WTC11 (cell line): Measurements from ENCODE around the gene IL1RAPL2. TPM values are rescaled to one million over a fixed set of nuclear protein-coding genes. Genes with fewer than 3 reads are reported as not detected.

Source experiments
- ATAC-seq: fragments of 200-7000 bp; cut with Tn5 transposase; 2 replicates; pipeline ENCODE4 v1.10.0; 2021; ENCODE audit warnings: mild to moderate bottlenecking, moderate library complexity
- CTCF ChIA-PET: fragments of 300-600 bp; sonication (Branson Sonifier 250); formaldehyde crosslinking; loops from one replicate; lab custom pipeline; 2021; ENCODE audit warnings: antibody characterized with exemption; lab: Charles Lee
- POLR2A ChIA-PET: fragments of 350-600 bp; sonication (Branson Sonifier 250); formaldehyde crosslinking; loops from one replicate; lab custom pipeline; 2021; ENCODE audit warnings: antibody characterized with exemption; lab: Charles Lee
- DNase-seq: peaks from one replicate; pipeline ENCODE4 v3.0.0; 2021; ENCODE audit warnings: low spot score
- H3K27ac Mint-ChIP-seq: 2 replicates; pipeline ENCODE4 v1.8.0; 2021; ENCODE audit warnings: mixed read lengths
- H3K27me3 Mint-ChIP-seq: 2 replicates; pipeline ENCODE4 v1.8.0; 2021; ENCODE audit warnings: low read depth, mild to moderate bottlenecking, moderate library complexity, mixed read lengths
- H3K36me3 Mint-ChIP-seq: 2 replicates; pipeline ENCODE4 v1.8.0; 2021; ENCODE audit warnings: mixed read lengths
- H3K4me1 Mint-ChIP-seq: 2 replicates; pipeline ENCODE4 v1.8.0; 2022; ENCODE audit warnings: mixed read lengths
- H3K4me3 Mint-ChIP-seq: 2 replicates; pipeline ENCODE4 v1.8.0; 2021; ENCODE audit warnings: mild to moderate bottlenecking, moderate library complexity, mixed read lengths
- H3K9me3 Mint-ChIP-seq: 2 replicates; pipeline ENCODE4 v1.8.0; 2021; ENCODE audit warnings: mixed read lengths
- ATF1 ChIP-seq: sonication (generic); formaldehyde crosslinking; IDR thresholded peaks from 2 replicates; pipeline ENCODE4 v1.8.1; 2023; ENCODE audit warnings: mild to moderate bottlenecking, moderate library complexity, missing genetic modification reagents
- EMX1 ChIP-seq: fragments of 250-450 bp; sonication (Bioruptor Pico); IDR thresholded peaks from 2 replicates; pipeline ENCODE4 v1.8.0; 2021; ENCODE audit warnings: mild to moderate bottlenecking
- STAT6 ChIP-seq: sonication (generic); formaldehyde crosslinking; conservative IDR thresholded peaks from 2 replicates; pipeline ENCODE4 v1.8.1; 2023; ENCODE audit warnings: mild to moderate bottlenecking, low read depth, missing genetic modification reagents, moderate library complexity
- TEAD1 ChIP-seq: sonication (generic); formaldehyde crosslinking; IDR thresholded peaks from 2 replicates; pipeline ENCODE4 v1.8.0; 2022; ENCODE audit warnings: mild to moderate bottlenecking, missing genetic modification reagents
- ZNF232 ChIP-seq: sonication (generic); formaldehyde crosslinking; IDR thresholded peaks from 2 replicates; pipeline ENCODE4 v1.8.0; 2022; ENCODE audit warnings: mild to moderate bottlenecking, missing genetic modification reagents
- ZNF263 ChIP-seq: sonication (generic); formaldehyde crosslinking; IDR thresholded peaks from 2 replicates; pipeline ENCODE4 v1.8.1; 2022; ENCODE audit warnings: low read depth, mild to moderate bottlenecking, moderate library complexity, missing genetic modification reagents
- ZNF512 ChIP-seq: sonication (generic); formaldehyde crosslinking; IDR thresholded peaks from 2 replicates; pipeline ENCODE4 v1.8.1; 2022; ENCODE audit warnings: missing genetic modification reagents, borderline replicate concordance
- ZNF671 ChIP-seq: fragments of 250-450 bp; sonication (Bioruptor Pico); IDR thresholded peaks from 2 replicates; pipeline ENCODE4 v1.8.0; 2021; ENCODE audit warnings: mild to moderate bottlenecking
- total RNA-seq: library from RNA; stranded (reverse); gene quantifications from 3 replicates; pipeline ENCODE4 v1.2.3, GENCODE V29; 2021
- TF ChIP-seq, protein P1 (sequence below): fragments of 250-450 bp; sonication (Bioruptor Pico); IDR thresholded peaks from 2 replicates; pipeline ENCODE4 v1.9.0; 2021; ENCODE audit warnings: mild to moderate bottlenecking
- TF ChIP-seq, protein P2 (sequence below): fragments of 250-450 bp; sonication (Bioruptor Pico); IDR thresholded peaks from 2 replicates; pipeline ENCODE4 v1.9.0; 2021; ENCODE audit warnings: mild to moderate bottlenecking, borderline replicate concordance
- TF ChIP-seq, protein P3 (sequence below): sonication (generic); formaldehyde crosslinking; IDR thresholded peaks from 2 replicates; pipeline ENCODE4 v1.8.0; 2022; ENCODE audit warnings: mild to moderate bottlenecking, missing genetic modification reagents
- TF ChIP-seq, protein P4 (sequence below): sonication (generic); formaldehyde crosslinking; IDR thresholded peaks from 2 replicates; pipeline ENCODE4 v1.8.0; 2022; ENCODE audit warnings: mild to moderate bottlenecking, missing genetic modification reagents
- TF ChIP-seq, protein P5 (sequence below): sonication (generic); formaldehyde crosslinking; IDR thresholded peaks from 2 replicates; pipeline ENCODE4 v1.8.1; 2023; ENCODE audit warnings: mild to moderate bottlenecking, missing genetic modification reagents, moderate library complexity
- TF ChIP-seq, protein P6 (sequence below): sonication (generic); formaldehyde crosslinking; IDR thresholded peaks from 2 replicates; pipeline ENCODE4 v1.8.0; 2022; ENCODE audit warnings: mild to moderate bottlenecking, missing genetic modification reagents
- TF ChIP-seq, protein P7 (sequence below): sonication (generic); formaldehyde crosslinking; IDR thresholded peaks from 2 replicates; pipeline ENCODE4 v1.8.0; 2022; ENCODE audit warnings: missing genetic modification reagents

IL1RAPL2 gene
- total RNA-seq, 1 experiment from 2014 or later = 0.09 TPM

- TF ChIP-seq, protein P1, sequence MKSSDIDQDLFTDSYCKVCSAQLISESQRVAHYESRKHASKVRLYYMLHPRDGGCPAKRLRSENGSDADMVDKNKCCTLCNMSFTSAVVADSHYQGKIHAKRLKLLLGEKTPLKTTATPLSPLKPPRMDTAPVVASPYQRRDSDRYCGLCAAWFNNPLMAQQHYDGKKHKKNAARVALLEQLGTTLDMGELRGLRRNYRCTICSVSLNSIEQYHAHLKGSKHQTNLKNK (CRISPR knock-in tag) = no peak
- TF ChIP-seq ZNF512 (CRISPR knock-in tag) (no peak), STAT6 (no peak)
These were observed 129.6 kb downstream of the IL1RAPL2 start (continued) for GRCh38 chrX:104695593-104695992.

GRCh38 chrX:104696667-104697066 is 130.7 kb downstream of the IL1RAPL2 start:
- ChIA-PET POLR2A (no interaction called here), CTCF (no interaction called here)
- H3K4me1 Mint-ChIP-seq = no peaks in the 10 kb centered on the region
- ATAC-seq (no peak), DNase-seq (no peak)
- no peak overlapping the region for H3K4me3 Mint-ChIP-seq
- H3K27me3 Mint-ChIP-seq = no peaks in the 10 kb centered on the region
- no peaks in the 10 kb centered on the region for H3K9me3 Mint-ChIP-seq
- TF ChIP-seq ZNF232 = no peak
- TF ChIP-seq, protein P2, sequence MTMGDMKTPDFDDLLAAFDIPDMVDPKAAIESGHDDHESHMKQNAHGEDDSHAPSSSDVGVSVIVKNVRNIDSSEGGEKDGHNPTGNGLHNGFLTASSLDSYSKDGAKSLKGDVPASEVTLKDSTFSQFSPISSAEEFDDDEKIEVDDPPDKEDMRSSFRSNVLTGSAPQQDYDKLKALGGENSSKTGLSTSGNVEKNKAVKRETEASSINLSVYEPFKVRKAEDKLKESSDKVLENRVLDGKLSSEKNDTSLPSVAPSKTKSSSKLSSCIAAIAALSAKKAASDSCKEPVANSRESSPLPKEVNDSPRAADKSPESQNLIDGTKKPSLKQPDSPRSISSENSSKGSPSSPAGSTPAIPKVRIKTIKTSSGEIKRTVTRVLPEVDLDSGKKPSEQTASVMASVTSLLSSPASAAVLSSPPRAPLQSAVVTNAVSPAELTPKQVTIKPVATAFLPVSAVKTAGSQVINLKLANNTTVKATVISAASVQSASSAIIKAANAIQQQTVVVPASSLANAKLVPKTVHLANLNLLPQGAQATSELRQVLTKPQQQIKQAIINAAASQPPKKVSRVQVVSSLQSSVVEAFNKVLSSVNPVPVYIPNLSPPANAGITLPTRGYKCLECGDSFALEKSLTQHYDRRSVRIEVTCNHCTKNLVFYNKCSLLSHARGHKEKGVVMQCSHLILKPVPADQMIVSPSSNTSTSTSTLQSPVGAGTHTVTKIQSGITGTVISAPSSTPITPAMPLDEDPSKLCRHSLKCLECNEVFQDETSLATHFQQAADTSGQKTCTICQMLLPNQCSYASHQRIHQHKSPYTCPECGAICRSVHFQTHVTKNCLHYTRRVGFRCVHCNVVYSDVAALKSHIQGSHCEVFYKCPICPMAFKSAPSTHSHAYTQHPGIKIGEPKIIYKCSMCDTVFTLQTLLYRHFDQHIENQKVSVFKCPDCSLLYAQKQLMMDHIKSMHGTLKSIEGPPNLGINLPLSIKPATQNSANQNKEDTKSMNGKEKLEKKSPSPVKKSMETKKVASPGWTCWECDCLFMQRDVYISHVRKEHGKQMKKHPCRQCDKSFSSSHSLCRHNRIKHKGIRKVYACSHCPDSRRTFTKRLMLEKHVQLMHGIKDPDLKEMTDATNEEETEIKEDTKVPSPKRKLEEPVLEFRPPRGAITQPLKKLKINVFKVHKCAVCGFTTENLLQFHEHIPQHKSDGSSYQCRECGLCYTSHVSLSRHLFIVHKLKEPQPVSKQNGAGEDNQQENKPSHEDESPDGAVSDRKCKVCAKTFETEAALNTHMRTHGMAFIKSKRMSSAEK (CRISPR knock-in tag) = no peak
- TF ChIP-seq, protein P3, sequence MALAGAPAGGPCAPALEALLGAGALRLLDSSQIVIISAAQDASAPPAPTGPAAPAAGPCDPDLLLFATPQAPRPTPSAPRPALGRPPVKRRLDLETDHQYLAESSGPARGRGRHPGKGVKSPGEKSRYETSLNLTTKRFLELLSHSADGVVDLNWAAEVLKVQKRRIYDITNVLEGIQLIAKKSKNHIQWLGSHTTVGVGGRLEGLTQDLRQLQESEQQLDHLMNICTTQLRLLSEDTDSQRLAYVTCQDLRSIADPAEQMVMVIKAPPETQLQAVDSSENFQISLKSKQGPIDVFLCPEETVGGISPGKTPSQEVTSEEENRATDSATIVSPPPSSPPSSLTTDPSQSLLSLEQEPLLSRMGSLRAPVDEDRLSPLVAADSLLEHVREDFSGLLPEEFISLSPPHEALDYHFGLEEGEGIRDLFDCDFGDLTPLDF = no peak
- TF ChIP-seq EMX1 = no peak
- H3K27ac Mint-ChIP-seq = no peak overlapping the region
- no peaks in the 10 kb centered on the region for H3K36me3 Mint-ChIP-seq

DNA sequence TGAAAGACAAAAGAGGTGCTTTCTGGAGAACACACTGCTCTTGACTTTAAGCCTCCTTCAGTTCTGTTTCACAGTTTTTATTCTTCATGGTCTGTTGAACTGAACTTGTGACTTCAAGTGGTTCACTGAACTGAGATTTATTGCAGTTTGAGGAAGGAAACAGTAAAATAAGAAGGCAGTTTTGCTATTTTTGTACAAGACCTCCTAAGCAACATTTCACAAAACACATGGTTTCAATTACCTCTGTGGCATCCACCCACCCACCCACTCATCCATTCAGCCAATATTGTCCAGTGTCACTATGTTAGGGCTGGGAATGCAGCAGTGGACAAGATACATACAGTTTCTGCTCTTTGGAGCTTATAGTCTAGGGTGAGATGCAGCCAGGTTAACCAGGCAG is 131.3 kb downstream of the IL1RAPL2 start:
- TF ChIP-seq, protein P4, sequence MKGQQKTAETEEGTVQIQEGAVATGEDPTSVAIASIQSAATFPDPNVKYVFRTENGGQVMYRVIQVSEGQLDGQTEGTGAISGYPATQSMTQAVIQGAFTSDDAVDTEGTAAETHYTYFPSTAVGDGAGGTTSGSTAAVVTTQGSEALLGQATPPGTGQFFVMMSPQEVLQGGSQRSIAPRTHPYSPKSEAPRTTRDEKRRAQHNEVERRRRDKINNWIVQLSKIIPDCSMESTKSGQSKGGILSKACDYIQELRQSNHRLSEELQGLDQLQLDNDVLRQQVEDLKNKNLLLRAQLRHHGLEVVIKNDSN (CRISPR knock-in tag) = no peak
- TF ChIP-seq, protein P5, sequence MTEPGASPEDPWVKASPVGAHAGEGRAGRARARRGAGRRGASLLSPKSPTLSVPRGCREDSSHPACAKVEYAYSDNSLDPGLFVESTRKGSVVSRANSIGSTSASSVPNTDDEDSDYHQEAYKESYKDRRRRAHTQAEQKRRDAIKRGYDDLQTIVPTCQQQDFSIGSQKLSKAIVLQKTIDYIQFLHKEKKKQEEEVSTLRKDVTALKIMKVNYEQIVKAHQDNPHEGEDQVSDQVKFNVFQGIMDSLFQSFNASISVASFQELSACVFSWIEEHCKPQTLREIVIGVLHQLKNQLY (CRISPR knock-in tag) = no peak
- TF ChIP-seq ZNF671 = no peak
- TF ChIP-seq, protein P6, sequence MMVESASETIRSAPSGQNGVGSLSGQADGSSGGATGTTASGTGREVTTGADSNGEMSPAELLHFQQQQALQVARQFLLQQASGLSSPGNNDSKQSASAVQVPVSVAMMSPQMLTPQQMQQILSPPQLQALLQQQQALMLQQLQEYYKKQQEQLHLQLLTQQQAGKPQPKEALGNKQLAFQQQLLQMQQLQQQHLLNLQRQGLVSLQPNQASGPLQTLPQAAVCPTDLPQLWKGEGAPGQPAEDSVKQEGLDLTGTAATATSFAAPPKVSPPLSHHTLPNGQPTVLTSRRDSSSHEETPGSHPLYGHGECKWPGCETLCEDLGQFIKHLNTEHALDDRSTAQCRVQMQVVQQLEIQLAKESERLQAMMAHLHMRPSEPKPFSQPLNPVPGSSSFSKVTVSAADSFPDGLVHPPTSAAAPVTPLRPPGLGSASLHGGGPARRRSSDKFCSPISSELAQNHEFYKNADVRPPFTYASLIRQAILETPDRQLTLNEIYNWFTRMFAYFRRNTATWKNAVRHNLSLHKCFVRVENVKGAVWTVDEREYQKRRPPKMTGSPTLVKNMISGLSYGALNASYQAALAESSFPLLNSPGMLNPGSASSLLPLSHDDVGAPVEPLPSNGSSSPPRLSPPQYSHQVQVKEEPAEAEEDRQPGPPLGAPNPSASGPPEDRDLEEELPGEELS (CRISPR knock-in tag) = no peak
- TF ChIP-seq ZNF263 = no peak
- TF ChIP-seq ATF1 (CRISPR knock-in tag) = no peak
- TF ChIP-seq, protein P7, sequence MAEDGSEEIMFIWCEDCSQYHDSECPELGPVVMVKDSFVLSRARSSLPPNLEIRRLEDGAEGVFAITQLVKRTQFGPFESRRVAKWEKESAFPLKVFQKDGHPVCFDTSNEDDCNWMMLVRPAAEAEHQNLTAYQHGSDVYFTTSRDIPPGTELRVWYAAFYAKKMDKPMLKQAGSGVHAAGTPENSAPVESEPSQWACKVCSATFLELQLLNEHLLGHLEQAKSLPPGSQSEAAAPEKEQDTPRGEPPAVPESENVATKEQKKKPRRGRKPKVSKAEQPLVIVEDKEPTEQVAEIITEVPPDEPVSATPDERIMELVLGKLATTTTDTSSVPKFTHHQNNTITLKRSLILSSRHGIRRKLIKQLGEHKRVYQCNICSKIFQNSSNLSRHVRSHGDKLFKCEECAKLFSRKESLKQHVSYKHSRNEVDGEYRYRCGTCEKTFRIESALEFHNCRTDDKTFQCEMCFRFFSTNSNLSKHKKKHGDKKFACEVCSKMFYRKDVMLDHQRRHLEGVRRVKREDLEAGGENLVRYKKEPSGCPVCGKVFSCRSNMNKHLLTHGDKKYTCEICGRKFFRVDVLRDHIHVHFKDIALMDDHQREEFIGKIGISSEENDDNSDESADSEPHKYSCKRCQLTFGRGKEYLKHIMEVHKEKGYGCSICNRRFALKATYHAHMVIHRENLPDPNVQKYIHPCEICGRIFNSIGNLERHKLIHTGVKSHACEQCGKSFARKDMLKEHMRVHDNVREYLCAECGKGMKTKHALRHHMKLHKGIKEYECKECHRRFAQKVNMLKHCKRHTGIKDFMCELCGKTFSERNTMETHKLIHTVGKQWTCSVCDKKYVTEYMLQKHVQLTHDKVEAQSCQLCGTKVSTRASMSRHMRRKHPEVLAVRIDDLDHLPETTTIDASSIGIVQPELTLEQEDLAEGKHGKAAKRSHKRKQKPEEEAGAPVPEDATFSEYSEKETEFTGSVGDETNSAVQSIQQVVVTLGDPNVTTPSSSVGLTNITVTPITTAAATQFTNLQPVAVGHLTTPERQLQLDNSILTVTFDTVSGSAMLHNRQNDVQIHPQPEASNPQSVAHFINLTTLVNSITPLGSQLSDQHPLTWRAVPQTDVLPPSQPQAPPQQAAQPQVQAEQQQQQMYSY = no peak
- no peak for TF ChIP-seq TEAD1 (CRISPR knock-in tag)
- Mint-ChIP-seq H3K4me3 (no peak overlapping the region), H3K27me3 (no peaks in the 10 kb centered on the region), H3K36me3 (no peaks in the 10 kb centered on the region), H3K9me3 (no peaks in the 10 kb centered on the region), H3K27ac (no peak overlapping the region), H3K4me1 (no peaks in the 10 kb centered on the region)
- DNase-seq (no peak), ATAC-seq (no peak)
- CTCF ChIA-PET = no interaction called here
- POLR2A ChIA-PET = interaction anchor here (0.6 kb wide), 1 partner anchor 122 kb away, joined by 4 read pairs; no protein-coding TSS in a partner anchor
